Coronary artery (tissue), 2 donors: ENCODE measurements around the gene LRRC30.

ENCODE experiments used
- DNase-seq: peaks from one replicate; pipeline ENCODE4 v3.0.0-alpha.2; 2017; ENCODE audit warnings: low spot score
- H3K27ac ChIP-seq, 2 donors: fragments of 200-600 bp; sonication (generic); one replicate each; pipeline ENCODE4 v1.5.1; 2016 to 2019
- H3K4me3 ChIP-seq: fragments of 200-600 bp; sonication (generic); 2 replicates; pipeline ENCODE4 v1.5.1; 2016; ENCODE audit warnings: mild to moderate bottlenecking, moderate library complexity
- TF ChIP-seq, protein P1 (sequence below): fragments of 200-600 bp; sonication (generic); IDR thresholded peaks from one replicate; pipeline ENCODE4 v1.5.1; 2019; ENCODE audit warnings: antibody characterized with exemption

Gene LRRC30

DNA sequence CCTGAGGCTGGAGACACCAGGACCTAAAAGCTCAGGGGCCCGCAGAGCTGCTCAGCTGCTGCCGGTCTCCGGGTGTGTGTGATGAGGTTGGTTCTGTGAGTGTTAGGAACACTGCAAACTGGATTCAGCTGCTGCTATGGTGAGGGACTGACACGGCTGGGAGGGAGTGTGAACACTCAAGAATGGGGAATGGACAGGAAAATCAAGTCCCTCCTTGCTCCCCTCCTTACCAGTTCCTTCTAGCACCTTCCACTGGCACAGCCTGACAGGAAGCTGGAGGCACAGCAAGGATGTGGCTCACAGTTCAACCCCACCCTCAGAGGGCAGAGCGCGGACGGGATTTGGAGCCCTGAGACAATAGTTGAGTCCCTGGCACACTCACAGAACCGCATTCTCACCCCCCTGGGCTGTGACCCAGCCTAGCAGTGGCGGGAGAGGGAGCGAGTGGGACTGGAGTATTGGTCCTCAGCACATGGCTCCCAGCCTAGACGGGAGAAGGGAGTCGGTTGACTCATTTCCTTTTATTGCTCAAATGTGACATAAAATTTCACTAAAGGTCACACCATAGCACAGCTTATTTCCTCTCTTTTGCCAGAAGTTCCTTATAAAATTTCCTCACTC is 42.5 kb downstream of the LRRC30 start:
- peak overlapping the region in 1 of 2 donors; percentile 74 for H3K27ac ChIP-seq
- TF ChIP-seq, protein P1, sequence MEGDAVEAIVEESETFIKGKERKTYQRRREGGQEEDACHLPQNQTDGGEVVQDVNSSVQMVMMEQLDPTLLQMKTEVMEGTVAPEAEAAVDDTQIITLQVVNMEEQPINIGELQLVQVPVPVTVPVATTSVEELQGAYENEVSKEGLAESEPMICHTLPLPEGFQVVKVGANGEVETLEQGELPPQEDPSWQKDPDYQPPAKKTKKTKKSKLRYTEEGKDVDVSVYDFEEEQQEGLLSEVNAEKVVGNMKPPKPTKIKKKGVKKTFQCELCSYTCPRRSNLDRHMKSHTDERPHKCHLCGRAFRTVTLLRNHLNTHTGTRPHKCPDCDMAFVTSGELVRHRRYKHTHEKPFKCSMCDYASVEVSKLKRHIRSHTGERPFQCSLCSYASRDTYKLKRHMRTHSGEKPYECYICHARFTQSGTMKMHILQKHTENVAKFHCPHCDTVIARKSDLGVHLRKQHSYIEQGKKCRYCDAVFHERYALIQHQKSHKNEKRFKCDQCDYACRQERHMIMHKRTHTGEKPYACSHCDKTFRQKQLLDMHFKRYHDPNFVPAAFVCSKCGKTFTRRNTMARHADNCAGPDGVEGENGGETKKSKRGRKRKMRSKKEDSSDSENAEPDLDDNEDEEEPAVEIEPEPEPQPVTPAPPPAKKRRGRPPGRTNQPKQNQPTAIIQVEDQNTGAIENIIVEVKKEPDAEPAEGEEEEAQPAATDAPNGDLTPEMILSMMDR, result no peak
- peak; percentile 87 for DNase-seq
- peak overlapping the region; percentile 63 for H3K4me3 ChIP-seq

DNA sequence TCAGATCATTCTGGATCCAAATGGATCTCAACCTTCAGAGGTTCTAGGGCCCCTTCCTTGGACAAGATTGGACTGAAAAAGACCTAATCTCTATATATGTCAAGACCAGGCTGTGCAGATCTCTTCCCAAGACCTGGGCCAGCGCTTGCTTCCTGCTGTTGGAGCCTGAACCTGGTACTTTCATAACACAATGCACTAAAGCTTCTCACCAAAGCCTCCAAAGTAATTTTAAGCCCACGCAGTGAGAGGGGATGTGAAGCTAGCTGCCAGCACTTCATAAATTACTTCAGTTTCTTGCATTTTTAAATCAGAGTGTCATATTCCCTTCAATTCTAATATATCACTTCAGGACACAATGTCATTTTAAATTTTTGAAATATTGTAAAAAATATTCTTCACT is 50.7 kb downstream of the LRRC30 start:
- Histone ChIP-seq H3K27ac (no peak overlapping the region), H3K4me3 (no peak overlapping the region)
- TF ChIP-seq, protein P1, result no peak
- DNase-seq, result no peak
